ENCODE measurements around the gene PNKD.

DNA sequence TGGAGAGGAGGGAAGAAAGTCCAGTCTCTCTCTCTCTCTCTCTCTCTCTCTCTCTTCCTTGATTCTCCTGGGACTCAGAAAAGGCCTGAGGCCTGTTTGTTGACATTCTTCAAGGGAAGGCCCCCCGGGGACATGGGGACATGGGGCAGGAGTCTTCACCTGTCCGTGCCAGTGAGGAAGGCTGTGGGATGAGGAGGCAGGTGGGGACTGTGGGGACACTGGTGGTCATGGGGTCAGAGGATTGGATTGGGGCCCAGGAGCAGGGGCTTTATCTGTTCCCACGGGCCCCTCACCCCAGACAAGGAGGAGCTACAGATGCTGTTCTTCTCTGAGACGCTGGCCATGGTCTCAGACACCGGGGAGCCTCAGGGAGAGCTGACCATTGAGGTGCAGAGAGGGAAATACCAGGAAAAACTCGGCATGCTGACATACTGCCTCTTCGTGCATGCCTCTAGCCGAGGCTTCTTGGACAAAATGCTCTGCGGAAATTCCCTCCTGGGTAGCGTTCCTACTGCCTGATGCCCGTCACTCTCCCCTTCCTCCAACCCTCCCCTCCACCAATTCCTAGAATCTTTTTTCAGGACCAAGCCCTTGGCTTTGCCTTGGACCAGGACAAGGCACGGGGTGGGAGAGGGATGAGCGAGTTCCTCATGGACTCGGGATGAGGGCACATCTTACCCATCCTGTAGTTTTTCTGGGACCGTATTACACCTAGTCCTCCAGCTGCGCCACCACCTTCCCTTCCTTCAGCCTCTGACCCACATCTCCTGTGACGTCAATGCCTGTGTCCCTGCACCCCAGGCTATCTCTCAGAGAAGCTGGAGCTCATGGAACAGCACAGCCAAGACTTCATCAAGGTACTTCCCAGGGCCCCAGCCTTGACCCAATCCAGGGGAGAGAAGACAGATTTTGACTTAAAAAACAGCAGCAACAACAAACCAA, 87.2 kb downstream of the PNKD start:
- TF ChIP-seq CTCF (IDR thresholded peaks at IDR 0.05; ENCODE audit: low read depth, low read length), result no peak
- no peak for TF ChIP-seq MAX (IDR thresholded peaks at IDR 0.05; ENCODE audit: low read depth, low read length)
- no peak for TF ChIP-seq POLR2A (IDR thresholded peaks at IDR 0.05; ENCODE audit: extremely low read depth, insufficient read length)

Data from NB4 (cell line).